ENCODE measurements around the gene POLR2C.
"Not testable (repeated sequence)": the region's sequence is repeated elsewhere in the genome, so short reads cannot be mapped to it uniquely, and the experiment has no call there.

POLR2C gene

GRCh38 chr16:57435838-57436237, 26.6 kb upstream of the POLR2C start:
- no peak overlapping the region for H3K4me3 ChIP-seq (ENCODE audit: low read length)
- no peak for TF ChIP-seq ZNF274 (IDR thresholded peaks at IDR 0.05; ENCODE audit: low read depth, low read length)

GRCh38 chr16:57439947-57440346, 22.5 kb upstream of the POLR2C start:
- not testable (repeated sequence) for H3K4me3 ChIP-seq (ENCODE audit: low read length)

- not testable (repeated sequence) for H3K4me3 ChIP-seq (ENCODE audit: low read length)
These were observed 21.9 kb upstream of the POLR2C start for GRCh38 chr16:57440551-57440950.

- TF ChIP-seq ZNF274 (IDR thresholded peaks at IDR 0.05; ENCODE audit: low read depth, low read length): no peak
- H3K4me3 ChIP-seq (ENCODE audit: low read length): no peak overlapping the region
These were observed 17.8 kb upstream of the POLR2C start for GRCh38 chr16:57444711-57445110.

GRCh38 chr16:57445510-57445909, 17.0 kb upstream of the POLR2C start:
- H3K4me3 ChIP-seq (ENCODE audit: low read length): no peak overlapping the region
- TF ChIP-seq ZNF274 (IDR thresholded peaks at IDR 0.05; ENCODE audit: low read depth, low read length): no peak

GRCh38 chr16:57446531-57447185, 15.8 kb upstream of the POLR2C start:
- no peak for TF ChIP-seq ZNF274 (IDR thresholded peaks at IDR 0.05; ENCODE audit: low read depth, low read length)
- H3K4me3 ChIP-seq (ENCODE audit: low read length): peak overlapping the region; percentile 83

GRCh38 chr16:57447186-57447962, 15.1 kb upstream of the POLR2C start, which contains the start of the genes CIAPIN1 and COQ9:
CIAPIN1 (minus strand) TSS chr16:57447385; CDS start chr16:57440928, 6,457 bp downstream.
COQ9 (plus strand) TSS chr16:57447479; CDS start chr16:57447506, 27 bp downstream.
- no peak for TF ChIP-seq ZNF274 (IDR thresholded peaks at IDR 0.05; ENCODE audit: low read depth, low read length)

GRCh38 chr16:57452021-57452420, 10.5 kb upstream of the POLR2C start:
- no peak for TF ChIP-seq ZNF274 (IDR thresholded peaks at IDR 0.05; ENCODE audit: low read depth, low read length)
- no peak overlapping the region for H3K4me3 ChIP-seq (ENCODE audit: low read length)

More at GRCh38 chr16:57447186-57447962, 15.1 kb upstream of the POLR2C start, which contains the start of the genes CIAPIN1 and COQ9:
- H3K4me3 ChIP-seq (ENCODE audit: low read length): peak within 1 kb of the TSS; percentile 83

GRCh38 chr16:57462978-57463362, 491 bp downstream of the POLR2C start:
- peak overlapping the region; percentile 94 for H3K4me3 ChIP-seq (ENCODE audit: low read length)
- no peak for TF ChIP-seq ZNF274 (IDR thresholded peaks at IDR 0.05; ENCODE audit: low read depth, low read length)

- H3K4me3 ChIP-seq (ENCODE audit: low read length): no peak overlapping the region
- TF ChIP-seq ZNF274 (IDR thresholded peaks at IDR 0.05; ENCODE audit: low read depth, low read length): no peak
These were observed 2.0 kb downstream of the POLR2C start for GRCh38 chr16:57464523-57464922.

GRCh38 chr16:57468346-57468745, 5.9 kb downstream of the POLR2C start:
- TF ChIP-seq ZNF274 (IDR thresholded peaks at IDR 0.05; ENCODE audit: low read depth, low read length): no peak

GRCh38 chr16:57469046-57469445, 6.6 kb downstream of the POLR2C start:
- no peak overlapping the region for H3K4me3 ChIP-seq (ENCODE audit: low read length)
- no peak for TF ChIP-seq ZNF274 (IDR thresholded peaks at IDR 0.05; ENCODE audit: low read depth, low read length)

More at GRCh38 chr16:57468346-57468745, 5.9 kb downstream of the POLR2C start:
- H3K4me3 ChIP-seq (ENCODE audit: low read length): no peak overlapping the region

- TF ChIP-seq ZNF274 (IDR thresholded peaks at IDR 0.05; ENCODE audit: low read depth, low read length): no peak
- no peak overlapping the region for H3K4me3 ChIP-seq (ENCODE audit: low read length)
These were observed 7.5 kb downstream of the POLR2C start for GRCh38 chr16:57469917-57470470.

- H3K4me3 ChIP-seq (ENCODE audit: low read length): no peak overlapping the region
- TF ChIP-seq ZNF274 (IDR thresholded peaks at IDR 0.05; ENCODE audit: low read depth, low read length): no peak
These were observed 8.2 kb downstream of the POLR2C start for GRCh38 chr16:57470711-57471110.

GRCh38 chr16:57471209-57471608, 8.7 kb downstream of the POLR2C start:
- no peak for TF ChIP-seq ZNF274 (IDR thresholded peaks at IDR 0.05; ENCODE audit: low read depth, low read length)

More at GRCh38 chr16:57471209-57471608, 8.7 kb downstream of the POLR2C start:
- no peak overlapping the region for H3K4me3 ChIP-seq (ENCODE audit: low read length)

All from GM08714 (cell line).